ENCODE results near the gene PLXNA4. TPM values are rescaled to one million over a fixed set of nuclear protein-coding genes. Genes with fewer than 3 reads are reported as not detected.

The PLXNA4 gene
- total RNA-seq, 1 donor from 2014 or later = 5.2 TPM

GRCh38 chr7:132430041-132430855 lies 146.0 kb downstream of the PLXNA4 start:
- TF ChIP-seq, protein P1, sequence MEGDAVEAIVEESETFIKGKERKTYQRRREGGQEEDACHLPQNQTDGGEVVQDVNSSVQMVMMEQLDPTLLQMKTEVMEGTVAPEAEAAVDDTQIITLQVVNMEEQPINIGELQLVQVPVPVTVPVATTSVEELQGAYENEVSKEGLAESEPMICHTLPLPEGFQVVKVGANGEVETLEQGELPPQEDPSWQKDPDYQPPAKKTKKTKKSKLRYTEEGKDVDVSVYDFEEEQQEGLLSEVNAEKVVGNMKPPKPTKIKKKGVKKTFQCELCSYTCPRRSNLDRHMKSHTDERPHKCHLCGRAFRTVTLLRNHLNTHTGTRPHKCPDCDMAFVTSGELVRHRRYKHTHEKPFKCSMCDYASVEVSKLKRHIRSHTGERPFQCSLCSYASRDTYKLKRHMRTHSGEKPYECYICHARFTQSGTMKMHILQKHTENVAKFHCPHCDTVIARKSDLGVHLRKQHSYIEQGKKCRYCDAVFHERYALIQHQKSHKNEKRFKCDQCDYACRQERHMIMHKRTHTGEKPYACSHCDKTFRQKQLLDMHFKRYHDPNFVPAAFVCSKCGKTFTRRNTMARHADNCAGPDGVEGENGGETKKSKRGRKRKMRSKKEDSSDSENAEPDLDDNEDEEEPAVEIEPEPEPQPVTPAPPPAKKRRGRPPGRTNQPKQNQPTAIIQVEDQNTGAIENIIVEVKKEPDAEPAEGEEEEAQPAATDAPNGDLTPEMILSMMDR (IDR thresholded peaks at IDR 0.05; ENCODE audit: unreplicated experiment) = no peak
- DNase-seq (ENCODE audit: low spot score in 2 of 2, unreplicated experiment in 2 of 2) = no peak
- Mint-ChIP-seq H3K9me3 (no peaks in the 10 kb centered on the region), H3K4me1 (peaks cover 16% of the 10 kb centered on the region), H3K4me3 (no peak overlapping the region), H3K27ac (no peak overlapping the region), H3K27me3 (ENCODE audit: low read depth) (peaks cover 52% of the 10 kb centered on the region), H3K36me3 (no peaks in the 10 kb centered on the region)

DNA sequence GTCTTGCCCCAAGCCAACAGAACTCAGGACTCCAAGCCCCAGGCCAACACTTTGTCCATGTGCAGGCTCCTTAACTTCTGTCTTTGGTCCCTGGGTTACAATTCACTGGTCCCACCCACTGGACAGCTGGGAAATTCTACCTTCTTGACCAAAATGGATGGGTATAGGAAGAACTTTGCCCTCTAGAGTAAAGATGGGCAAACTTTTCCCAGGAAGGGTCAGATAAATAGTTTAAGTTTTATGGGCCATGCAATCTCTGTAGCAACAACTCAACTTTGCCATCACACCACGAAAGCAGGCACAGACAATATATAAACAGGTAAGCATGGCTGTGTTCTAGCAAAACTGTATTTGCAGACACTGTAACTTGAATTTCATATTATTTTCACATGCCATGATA lies 147.1 kb downstream of the PLXNA4 start:
- Mint-ChIP-seq H3K9me3 (no peaks in the 10 kb centered on the region), H3K4me3 (no peak overlapping the region)
- TF ChIP-seq, protein P1 (IDR thresholded peaks at IDR 0.05; ENCODE audit: unreplicated experiment) = no peak

DNA sequence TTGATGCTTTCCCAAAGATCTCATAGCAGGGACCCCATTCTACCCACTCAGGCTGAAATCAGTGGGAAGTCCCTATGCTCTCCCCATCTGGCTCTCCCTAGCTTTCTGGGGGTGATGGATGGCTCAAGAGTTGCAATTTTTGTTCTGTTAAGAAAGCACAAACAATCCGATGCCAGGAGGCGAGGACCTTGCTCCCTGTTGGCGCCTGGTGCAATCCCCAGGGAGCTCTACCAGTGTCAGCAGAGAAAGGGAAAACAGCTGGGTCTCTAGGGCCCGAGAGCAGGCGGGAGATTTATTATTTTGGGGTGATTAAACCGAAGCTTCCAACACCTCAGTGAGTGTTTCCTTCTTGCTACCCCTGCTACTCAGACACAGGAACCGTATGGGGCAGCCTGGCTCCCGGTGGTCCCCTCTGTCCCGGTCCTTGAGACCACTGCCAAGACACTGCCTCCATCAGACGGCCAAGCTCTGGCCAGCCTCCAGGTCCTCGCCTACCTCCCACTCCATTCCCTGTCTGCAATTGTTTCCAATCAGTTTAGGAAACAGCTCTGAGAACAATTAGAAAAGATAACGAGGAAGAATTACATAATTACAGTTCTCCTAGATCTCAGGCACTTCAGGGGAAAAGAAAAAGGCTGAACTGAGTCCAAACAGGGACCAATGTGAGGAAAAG lies 147.9 kb downstream of the PLXNA4 start:
- Mint-ChIP-seq H3K9me3 (no peaks in the 10 kb centered on the region), H3K27ac (no peak overlapping the region), H3K36me3 (no peaks in the 10 kb centered on the region), H3K27me3 (ENCODE audit: low read depth) (peaks cover 38% of the 10 kb centered on the region), H3K4me1 (peaks cover 16% of the 10 kb centered on the region), H3K4me3 (no peak overlapping the region)
- TF ChIP-seq, protein P1 (IDR thresholded peaks at IDR 0.05; ENCODE audit: unreplicated experiment) = no peak
- DNase-seq (ENCODE audit: low spot score in 2 of 2, unreplicated experiment in 2 of 2) = no peak

More for the DNA sequence above, 147.1 kb downstream of the PLXNA4 start:
- H3K27ac Mint-ChIP-seq = no peak overlapping the region
- peaks cover 16% of the 10 kb centered on the region for H3K4me1 Mint-ChIP-seq
- H3K27me3 Mint-ChIP-seq (ENCODE audit: low read depth) = peaks cover 42% of the 10 kb centered on the region
- no peak for DNase-seq (ENCODE audit: low spot score in 2 of 2, unreplicated experiment in 2 of 2)
- no peaks in the 10 kb centered on the region for H3K36me3 Mint-ChIP-seq

- TF ChIP-seq, protein P1 (IDR thresholded peaks at IDR 0.05; ENCODE audit: unreplicated experiment) = no peak
- peaks cover 2% of the 10 kb centered on the region for H3K9me3 Mint-ChIP-seq
- H3K27me3 Mint-ChIP-seq (ENCODE audit: low read depth) = peaks cover 36% of the 10 kb centered on the region
- H3K4me1 Mint-ChIP-seq = peaks cover 16% of the 10 kb centered on the region
- DNase-seq (ENCODE audit: low spot score in 2 of 2, unreplicated experiment in 2 of 2) = no peak
- no peaks in the 10 kb centered on the region for H3K36me3 Mint-ChIP-seq
- no peak overlapping the region for H3K4me3 Mint-ChIP-seq
- no peak overlapping the region for H3K27ac Mint-ChIP-seq
These were observed 150.3 kb downstream of the PLXNA4 start for GRCh38 chr7:132425942-132426341.

DNA sequence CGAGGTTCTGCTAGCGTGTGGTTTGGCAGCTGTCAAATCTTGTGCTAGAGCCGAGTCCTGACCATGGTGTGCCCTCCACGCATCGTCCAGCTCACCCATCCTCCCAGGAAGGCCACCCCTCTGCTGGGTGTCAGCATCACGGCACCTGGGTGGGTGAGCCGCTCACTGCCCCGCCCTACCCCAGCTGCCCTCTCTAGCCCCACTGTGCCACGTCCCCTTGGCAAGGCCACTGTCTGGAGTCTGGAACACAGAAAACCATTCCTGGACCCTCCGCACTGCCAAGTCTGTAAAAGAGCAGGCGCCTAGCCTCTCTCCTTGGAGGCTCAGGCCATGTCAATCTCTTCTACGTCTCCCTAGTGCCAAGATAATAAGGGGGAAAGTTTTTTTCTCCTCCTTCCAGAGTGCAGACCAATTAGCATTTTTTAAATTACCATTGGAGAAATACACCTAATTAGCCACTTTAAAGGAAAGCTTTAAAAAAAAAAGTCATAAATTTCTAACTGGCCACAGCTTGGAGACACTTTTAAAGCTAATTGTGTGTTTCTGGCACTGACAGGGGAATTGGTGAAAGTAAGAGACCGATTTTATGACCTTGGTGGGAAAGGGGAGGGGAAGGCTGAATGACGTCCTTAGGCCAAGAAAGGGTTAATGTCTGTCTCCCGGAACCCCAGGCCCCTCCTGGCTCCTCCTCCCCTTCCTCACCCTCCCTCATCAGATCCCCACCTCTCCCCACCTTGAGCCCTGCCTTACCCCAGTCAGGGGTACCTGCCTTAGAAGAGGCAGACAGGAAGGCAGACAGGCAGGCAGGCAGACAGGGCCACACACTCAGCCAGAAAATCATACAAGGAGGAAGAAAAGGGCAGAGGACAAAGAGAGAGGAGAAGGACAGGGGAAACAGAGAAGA lies 151.2 kb downstream of the PLXNA4 start:
- Mint-ChIP-seq H3K36me3 (no peaks in the 10 kb centered on the region), H3K4me1 (peaks cover 13% of the 10 kb centered on the region), H3K9me3 (peaks cover 5% of the 10 kb centered on the region), H3K4me3 (no peak overlapping the region), H3K27ac (no peak overlapping the region), H3K27me3 (ENCODE audit: low read depth) (peaks cover 35% of the 10 kb centered on the region)
- TF ChIP-seq, protein P1 (IDR thresholded peaks at IDR 0.05; ENCODE audit: unreplicated experiment) = no peak
- no peak for DNase-seq (ENCODE audit: low spot score in 2 of 2, unreplicated experiment in 2 of 2)
